Measurements from ENCODE around the gene DPP6.

DNA sequence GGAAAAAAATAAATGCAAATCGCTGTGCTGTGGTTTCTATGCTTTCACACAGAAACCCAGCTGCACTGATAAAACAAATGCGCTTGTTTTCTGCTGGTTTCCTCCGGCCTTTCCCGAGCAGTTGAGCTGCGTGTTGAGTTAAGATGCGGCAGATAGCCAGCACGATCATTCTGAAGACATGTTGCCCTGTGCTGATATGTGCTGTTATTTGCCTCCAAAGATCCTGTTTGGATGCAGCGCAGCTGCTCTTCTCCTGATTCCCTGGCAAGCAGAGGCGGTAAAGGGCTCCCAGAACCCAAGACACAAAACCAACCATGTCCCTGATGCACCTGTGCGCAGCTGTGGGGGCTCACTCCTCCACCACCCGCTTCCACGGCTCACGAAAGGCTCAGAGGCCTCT lies 725.3 kb downstream of the DPP6 start:
- TF ChIP-seq CHD2 (IDR thresholded peaks at IDR 0.05; ENCODE audit: low read length, partially characterized antibody) (no peak), POLR2A (IDR thresholded peaks at IDR 0.05; ENCODE audit: low read length) (no peak), NFE2L2 (conservative IDR thresholded peaks at IDR 0.05; ENCODE audit: low read length) (no peak), MAFK (IDR thresholded peaks at IDR 0.05; ENCODE audit: partially characterized antibody) (no peak), RFX5 (IDR thresholded peaks at IDR 0.05) (no peak)
- TF ChIP-seq, protein P1, sequence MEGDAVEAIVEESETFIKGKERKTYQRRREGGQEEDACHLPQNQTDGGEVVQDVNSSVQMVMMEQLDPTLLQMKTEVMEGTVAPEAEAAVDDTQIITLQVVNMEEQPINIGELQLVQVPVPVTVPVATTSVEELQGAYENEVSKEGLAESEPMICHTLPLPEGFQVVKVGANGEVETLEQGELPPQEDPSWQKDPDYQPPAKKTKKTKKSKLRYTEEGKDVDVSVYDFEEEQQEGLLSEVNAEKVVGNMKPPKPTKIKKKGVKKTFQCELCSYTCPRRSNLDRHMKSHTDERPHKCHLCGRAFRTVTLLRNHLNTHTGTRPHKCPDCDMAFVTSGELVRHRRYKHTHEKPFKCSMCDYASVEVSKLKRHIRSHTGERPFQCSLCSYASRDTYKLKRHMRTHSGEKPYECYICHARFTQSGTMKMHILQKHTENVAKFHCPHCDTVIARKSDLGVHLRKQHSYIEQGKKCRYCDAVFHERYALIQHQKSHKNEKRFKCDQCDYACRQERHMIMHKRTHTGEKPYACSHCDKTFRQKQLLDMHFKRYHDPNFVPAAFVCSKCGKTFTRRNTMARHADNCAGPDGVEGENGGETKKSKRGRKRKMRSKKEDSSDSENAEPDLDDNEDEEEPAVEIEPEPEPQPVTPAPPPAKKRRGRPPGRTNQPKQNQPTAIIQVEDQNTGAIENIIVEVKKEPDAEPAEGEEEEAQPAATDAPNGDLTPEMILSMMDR (IDR thresholded peaks at IDR 0.05): no peak
- TF ChIP-seq, protein P2, sequence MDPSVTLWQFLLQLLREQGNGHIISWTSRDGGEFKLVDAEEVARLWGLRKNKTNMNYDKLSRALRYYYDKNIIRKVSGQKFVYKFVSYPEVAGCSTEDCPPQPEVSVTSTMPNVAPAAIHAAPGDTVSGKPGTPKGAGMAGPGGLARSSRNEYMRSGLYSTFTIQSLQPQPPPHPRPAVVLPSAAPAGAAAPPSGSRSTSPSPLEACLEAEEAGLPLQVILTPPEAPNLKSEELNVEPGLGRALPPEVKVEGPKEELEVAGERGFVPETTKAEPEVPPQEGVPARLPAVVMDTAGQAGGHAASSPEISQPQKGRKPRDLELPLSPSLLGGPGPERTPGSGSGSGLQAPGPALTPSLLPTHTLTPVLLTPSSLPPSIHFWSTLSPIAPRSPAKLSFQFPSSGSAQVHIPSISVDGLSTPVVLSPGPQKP (IDR thresholded peaks at IDR 0.05; ENCODE audit: low read depth, low read length): no peak
